Transverse colon (tissue), 4 donors: ENCODE results near the gene ICAM4.

Source experiments
- EP300 ChIP-seq: sonication (generic); formaldehyde crosslinking; IDR thresholded peaks from one replicate; pipeline ENCODE4 v1.6.1; 2017; ENCODE audit warnings: antibody characterized with exemption, low read depth
- POLR2A ChIP-seq: fragments of 450-650 bp; IDR thresholded peaks from one replicate; pipeline ENCODE4 v1.6.1; 2016; ENCODE audit warnings: antibody characterized with exemption, mild to moderate bottlenecking, moderate library complexity
- POLR2AphosphoS5 ChIP-seq, 3 donors: sonication (generic); formaldehyde crosslinking; IDR thresholded peaks; one replicate each; pipeline ENCODE4 v1.6.1; 2016; ENCODE audit warnings: antibody characterized with exemption in 3 of 3
- TF ChIP-seq, protein P1 (sequence below), 5 experiments: fragments of 200-600 bp in 3 of 5; fragments of 450-650 bp in 2 of 5; sonication (generic) in 3 of 5; IDR thresholded peaks; 1 replicate in 2 of 5; 2 replicates in 3 of 5; pipeline ENCODE4 v1.5.1; 2016 to 2017; ENCODE audit warnings: antibody characterized with exemption in 5 of 5, inconsistent platforms in 3 of 5, mild to moderate bottlenecking in 2 of 5, moderate library complexity in 1 of 5

GRCh38 chr19:10283301-10284064, 3.3 kb upstream of the ICAM4 start:
- TF ChIP-seq EP300: no peak
- TF ChIP-seq, protein P1, sequence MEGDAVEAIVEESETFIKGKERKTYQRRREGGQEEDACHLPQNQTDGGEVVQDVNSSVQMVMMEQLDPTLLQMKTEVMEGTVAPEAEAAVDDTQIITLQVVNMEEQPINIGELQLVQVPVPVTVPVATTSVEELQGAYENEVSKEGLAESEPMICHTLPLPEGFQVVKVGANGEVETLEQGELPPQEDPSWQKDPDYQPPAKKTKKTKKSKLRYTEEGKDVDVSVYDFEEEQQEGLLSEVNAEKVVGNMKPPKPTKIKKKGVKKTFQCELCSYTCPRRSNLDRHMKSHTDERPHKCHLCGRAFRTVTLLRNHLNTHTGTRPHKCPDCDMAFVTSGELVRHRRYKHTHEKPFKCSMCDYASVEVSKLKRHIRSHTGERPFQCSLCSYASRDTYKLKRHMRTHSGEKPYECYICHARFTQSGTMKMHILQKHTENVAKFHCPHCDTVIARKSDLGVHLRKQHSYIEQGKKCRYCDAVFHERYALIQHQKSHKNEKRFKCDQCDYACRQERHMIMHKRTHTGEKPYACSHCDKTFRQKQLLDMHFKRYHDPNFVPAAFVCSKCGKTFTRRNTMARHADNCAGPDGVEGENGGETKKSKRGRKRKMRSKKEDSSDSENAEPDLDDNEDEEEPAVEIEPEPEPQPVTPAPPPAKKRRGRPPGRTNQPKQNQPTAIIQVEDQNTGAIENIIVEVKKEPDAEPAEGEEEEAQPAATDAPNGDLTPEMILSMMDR (IDR thresholded peaks at IDR 0.05): no peak
- no peak for TF ChIP-seq POLR2AphosphoS5 (IDR thresholded peaks at IDR 0.05)
- TF ChIP-seq POLR2A: no peak
